22Rv1 (cell line): ENCODE measurements around the gene HID1.
"Not testable (repeated sequence)": the region's sequence is repeated elsewhere in the genome, so short reads cannot be mapped to it uniquely, and the experiment has no call there.

Experiments
- H3K27ac ChIP-seq: fragments of 450-650 bp; 2 replicates; pipeline ENCODE4 v1.5.1; 2017
- ZFX ChIP-seq: fragments of 450-650 bp; IDR thresholded peaks from 2 replicates; pipeline ENCODE4 v1.6.1; 2017; ENCODE audit warnings: antibody characterized with exemption, borderline replicate concordance
- TF ChIP-seq, protein P1 (sequence below): fragments of 450-650 bp; IDR thresholded peaks from 2 replicates; pipeline ENCODE4 v1.5.1; 2017; ENCODE audit warnings: mild to moderate bottlenecking

The HID1 gene

DNA sequence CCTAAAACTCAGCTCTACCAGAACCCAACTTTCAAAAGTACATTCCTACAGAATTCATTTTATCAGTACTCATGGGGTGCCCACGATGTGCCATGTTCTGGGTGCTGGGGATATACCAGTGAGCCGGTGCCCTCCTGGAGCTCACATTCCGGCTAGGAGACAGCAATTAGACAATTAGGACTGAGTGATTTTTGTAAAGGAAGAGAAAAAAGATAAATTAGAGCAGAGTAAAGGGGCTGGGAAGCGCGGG, 39.5 kb upstream of the HID1 start:
- TF ChIP-seq ZFX = no peak
- TF ChIP-seq, protein P1, sequence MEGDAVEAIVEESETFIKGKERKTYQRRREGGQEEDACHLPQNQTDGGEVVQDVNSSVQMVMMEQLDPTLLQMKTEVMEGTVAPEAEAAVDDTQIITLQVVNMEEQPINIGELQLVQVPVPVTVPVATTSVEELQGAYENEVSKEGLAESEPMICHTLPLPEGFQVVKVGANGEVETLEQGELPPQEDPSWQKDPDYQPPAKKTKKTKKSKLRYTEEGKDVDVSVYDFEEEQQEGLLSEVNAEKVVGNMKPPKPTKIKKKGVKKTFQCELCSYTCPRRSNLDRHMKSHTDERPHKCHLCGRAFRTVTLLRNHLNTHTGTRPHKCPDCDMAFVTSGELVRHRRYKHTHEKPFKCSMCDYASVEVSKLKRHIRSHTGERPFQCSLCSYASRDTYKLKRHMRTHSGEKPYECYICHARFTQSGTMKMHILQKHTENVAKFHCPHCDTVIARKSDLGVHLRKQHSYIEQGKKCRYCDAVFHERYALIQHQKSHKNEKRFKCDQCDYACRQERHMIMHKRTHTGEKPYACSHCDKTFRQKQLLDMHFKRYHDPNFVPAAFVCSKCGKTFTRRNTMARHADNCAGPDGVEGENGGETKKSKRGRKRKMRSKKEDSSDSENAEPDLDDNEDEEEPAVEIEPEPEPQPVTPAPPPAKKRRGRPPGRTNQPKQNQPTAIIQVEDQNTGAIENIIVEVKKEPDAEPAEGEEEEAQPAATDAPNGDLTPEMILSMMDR = no peak
- peak overlapping the region; percentile 98 for H3K27ac ChIP-seq

DNA sequence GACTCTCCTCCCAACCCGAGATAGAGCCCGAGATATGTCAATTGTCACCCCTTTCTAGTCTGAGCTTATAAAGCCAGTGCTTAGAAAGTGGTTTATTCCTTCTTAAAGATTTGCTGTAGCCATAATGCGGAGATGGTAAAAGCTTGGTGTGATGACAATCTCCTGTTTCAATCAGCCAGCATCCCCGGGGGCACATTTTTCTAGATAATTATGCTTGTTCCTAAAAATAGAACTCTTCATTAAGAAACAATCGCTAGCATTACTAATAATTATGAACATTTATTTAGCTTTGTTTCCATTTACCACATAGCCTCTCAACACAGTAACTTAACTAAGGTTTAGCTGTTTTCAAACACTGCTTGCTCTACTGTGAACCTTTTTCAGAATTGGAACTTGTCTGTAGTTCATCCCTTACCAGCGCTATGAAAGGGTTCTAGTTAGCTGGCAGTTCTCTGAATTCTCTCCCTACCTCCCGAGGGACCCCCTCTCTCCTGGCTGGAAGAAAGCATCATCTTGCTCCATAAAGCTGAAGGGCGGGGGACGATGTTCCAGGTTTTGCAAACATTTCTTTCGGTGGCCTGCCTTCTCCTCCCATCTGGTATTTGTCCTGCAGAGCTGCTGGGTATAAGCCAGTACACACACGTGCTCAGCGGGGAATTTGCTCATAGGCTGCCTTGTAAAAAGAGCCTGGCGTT, 39.0 kb upstream of the HID1 start:
- H3K27ac ChIP-seq = peak overlapping the region; percentile 98
- TF ChIP-seq, protein P1 = no peak
- TF ChIP-seq ZFX = no peak

DNA sequence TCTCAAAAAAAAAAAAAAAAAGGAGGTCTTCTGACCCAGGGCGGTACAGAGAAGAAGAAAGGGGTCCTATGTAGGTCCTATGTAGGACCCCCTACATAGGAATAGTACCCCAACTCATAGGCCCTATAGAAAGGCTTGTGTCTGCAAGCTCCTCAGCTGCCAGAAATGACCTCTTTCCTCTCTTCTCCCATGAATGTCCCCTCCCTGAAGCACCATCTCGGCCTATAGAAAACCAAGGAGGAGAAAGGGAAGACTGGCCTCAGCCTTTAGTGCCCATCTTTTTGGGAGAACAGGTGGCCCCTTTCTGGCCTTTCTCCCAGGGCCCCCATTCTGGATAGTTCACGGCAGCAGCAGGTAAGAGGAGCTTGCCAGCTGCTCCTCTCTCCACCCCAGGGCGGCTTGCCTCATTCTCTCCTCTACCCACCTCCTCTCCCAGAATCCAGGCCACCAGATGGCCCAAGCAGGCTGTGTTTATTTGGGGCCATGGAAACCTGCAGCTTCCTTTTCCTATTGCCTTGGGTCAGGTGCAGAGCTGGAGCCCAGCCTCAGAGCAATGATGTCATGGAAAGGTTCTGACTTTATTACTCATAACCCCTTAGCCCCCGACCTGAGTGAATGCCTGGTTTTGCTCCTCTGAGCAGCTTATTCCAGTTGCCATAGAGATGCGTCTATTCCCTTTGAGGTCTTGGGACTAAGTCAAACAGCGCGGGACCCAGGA, 38.3 kb upstream of the HID1 start:
- H3K27ac ChIP-seq = peak overlapping the region; percentile 98

DNA sequence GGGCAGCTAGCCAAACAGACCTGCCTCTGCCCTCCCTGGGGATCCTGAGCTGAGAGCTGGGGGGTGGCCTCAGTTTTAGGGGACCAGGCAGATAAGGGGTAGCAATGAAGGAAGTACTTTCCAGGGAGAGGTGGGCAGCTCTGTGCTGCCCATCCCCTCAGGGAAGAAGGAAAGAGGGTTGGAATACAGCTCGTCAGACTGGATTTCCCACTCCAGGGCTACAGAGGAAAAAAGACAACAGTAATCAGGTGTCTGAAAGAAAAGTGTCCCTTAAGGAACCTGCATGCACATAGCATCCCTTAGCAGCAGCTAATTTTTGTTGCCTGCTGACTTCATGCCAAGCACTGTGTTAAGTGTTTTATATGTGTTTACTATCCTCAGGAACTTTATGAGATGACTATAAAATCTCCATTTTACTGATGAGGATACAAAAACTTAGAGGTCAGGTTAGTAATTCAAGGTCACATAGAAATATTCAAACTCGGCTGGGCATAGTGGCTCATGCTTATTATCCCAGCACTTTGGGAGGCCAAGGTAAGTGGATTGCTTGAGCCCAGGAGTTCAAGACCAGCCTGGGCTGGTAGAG, 36.7 kb upstream of the HID1 start:
- H3K27ac ChIP-seq = peak overlapping the region; percentile 98
- no peak for TF ChIP-seq ZFX
- TF ChIP-seq, protein P1 = no peak

More for the DNA sequence above, 38.3 kb upstream of the HID1 start:
- TF ChIP-seq, protein P1 = 0 out of 2 replicates have a peak, but pooled peaks have one; percentile 11
- no peak for TF ChIP-seq ZFX

DNA sequence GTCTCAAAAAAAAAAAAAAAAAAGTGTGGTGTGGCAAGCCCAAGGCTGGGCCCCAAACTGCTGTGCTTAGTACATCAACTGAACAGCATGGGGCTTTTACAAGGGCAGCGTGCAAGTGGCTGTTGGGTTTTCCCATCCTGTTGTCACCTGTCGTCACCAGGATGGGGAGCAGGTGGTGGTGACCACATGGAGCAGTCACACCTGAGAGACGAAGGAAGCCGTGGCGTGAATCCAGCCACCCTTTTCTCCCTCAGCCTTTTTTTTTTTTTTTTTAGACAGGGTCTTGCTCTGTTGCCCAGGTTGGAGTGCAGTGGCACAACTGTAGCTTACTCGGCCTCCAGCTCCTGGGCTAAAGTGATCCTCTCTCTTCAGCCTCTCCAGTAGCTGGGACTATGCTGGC, 35.8 kb upstream of the HID1 start:
- peak overlapping the region; percentile 98 for H3K27ac ChIP-seq
- no peak for TF ChIP-seq ZFX
- TF ChIP-seq, protein P1 = no peak

DNA sequence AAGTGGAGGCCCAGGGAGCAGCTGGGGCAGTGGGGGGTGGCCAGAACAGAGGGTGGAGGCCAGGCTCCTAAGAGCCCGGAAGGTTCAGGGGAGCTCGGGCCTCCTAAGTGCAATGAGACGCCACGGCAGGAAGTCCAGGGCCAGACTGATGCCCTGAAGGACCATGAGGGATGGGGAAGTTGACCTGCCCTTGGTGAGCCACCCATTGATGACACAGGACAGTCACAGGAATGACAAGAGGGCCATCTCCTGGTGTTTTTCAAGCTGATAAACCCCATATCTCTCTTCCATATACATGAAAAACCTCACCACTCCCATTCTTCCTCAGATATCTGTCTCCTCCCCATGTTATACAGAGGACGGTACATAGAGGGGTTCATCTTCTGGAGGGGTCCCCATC, 34.1 kb upstream of the HID1 start:
- no peak overlapping the region for H3K27ac ChIP-seq
- TF ChIP-seq, protein P1 = peak; percentile 22; the same call in 1 of the 2 replicates
- TF ChIP-seq ZFX = no peak

DNA sequence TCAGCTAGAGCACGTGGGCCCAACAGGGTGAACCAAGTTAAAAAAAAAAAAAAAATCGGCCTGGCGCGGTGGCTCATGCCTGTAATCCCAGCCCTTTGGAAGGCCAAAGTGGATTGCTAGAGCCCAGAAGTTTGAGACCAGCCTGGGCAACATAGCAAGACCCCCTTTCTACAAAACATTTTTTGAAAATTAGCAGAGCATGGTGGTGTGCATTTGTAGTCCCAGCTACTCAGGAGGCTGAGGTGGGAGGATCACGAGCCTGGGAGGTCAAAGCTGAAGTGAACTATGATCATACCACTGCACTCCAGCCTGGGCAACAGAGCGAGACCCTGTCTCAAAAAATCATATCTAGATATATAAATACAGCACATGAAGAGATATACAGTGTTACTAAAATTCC, 33.5 kb upstream of the HID1 start:
- not testable (repeated sequence) for H3K27ac ChIP-seq
